SIG-M5 treated with dmso at 0.1 percent for 504 hours (cell line): ENCODE results near the gene APOM.
A peak's percentile ranks its signal among the peaks of the same experiment; 100 is the strongest.

Experiments used
- DNase-seq: peaks from one replicate; lab custom pipeline; 2025; ENCODE audit not compliant: unreplicated experiment; lab: John Stamatoyannopoulos, UW

Gene APOM

DNA sequence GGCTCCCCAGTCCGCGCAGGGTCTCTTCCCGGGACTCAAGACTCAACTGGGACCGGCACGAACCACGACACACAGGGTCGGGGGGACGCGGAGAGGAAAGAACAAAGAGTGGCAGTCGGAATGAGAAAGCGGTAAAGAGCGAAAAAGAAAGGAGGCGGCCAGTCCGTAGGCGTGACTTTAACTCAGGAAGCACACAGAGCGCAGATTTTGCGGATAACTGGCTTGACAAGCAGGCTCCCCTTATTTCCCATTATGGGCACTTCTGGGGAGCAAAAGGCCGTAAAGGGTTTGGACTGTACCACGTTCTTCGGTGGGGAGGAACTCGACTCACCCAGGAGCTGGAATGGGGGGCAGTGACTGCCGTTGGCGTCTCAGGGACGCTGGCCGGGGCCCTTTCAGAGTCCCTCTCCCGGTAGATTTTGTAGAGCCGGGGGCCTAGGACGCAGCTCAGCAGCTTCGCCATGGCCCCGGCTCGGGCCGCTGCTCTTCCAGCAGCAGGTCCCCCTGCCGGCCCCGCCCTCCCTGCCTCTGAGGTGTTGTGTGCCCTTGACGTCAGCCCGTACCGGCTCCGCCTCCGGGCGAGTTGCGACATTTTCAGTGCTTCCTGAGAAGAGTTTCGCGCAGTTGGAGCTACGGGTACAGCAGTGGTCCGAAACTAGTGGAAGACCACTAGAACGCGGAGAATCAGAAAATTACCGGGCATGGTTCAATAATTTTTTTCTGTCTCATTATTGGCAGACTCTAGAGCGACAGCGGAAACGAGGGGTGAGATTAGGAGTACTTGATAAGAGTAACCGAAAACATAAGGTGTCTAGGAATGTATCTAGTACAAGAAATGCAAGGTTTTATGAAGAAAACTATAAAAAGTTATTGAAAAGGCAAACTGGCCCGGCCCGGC lies 47.4 kb downstream of the APOM start, which contains the start of gene ABHD16A:
ABHD16A (minus strand) TSS at position 506 of the 898 bp plus-strand sequence; CDS start at position 463, 43 bp downstream.
- DNase-seq = peak; percentile 97

DNA sequence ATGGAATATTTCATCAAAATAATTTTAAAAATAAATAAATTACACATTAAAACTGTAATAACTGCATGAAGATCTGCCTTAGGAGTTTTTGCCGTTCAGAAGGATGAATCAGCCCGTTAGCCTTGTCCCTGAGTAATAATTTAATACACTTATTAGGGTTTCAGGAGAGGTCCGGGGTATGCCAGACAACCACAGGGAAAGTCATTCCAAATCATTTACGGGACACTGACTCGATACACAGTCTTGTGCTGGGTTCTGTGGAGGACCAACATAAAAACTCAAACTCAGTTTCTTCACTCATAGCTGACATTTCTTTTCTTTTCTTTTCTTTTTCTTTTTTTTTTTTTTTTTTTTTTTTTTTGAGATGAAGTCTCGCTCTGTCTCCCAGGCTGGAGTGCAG lies 50.2 kb downstream of the APOM start:
- DNase-seq = no peak

DNA sequence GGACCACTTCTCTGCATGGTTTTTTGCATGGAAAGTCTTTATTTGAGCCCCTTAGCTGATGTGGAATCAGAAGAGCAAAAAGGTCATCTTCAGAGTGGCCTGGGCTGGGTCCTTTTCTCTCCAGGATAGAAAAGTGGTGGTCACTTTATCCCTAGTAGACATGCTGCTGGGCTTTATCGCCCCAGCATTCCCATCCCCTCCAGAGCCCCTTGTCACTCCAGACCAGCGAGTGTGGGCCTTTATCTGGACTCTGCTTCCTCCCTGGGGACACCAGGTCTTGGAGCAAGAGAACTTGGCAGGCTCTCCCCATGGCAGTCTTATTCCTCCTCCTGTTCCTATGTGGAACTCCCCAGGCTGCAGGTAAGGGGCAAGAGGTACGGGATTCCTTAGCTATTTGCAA lies 50.9 kb downstream of the APOM start, which contains the start of gene LY6G6F:
LY6G6F (plus strand) TSS at position 268 of the 400 bp plus-strand sequence; CDS start at position 309, 41 bp downstream.
- no peak for DNase-seq

DNA sequence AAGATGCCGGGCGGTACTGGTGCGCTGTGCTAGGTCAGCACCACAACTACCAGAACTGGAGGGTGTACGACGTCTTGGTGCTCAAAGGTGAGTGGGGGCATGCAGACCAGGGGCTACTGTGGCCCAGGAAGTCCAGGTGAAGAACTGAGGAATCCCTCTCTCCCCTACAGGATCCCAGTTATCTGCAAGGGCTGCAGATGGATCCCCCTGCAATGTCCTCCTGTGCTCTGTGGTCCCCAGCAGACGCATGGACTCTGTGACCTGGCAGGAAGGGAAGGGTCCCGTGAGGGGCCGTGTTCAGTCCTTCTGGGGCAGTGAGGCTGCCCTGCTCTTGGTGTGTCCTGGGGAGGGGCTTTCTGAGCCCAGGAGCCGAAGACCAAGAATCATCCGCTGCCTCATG lies 52.0 kb downstream of the APOM start:
- no peak for DNase-seq
